Measurements from ENCODE around the gene SYNDIG1.
"Not testable (repeated sequence)": the region's sequence is repeated elsewhere in the genome, so short reads cannot be mapped to it uniquely, and the experiment has no call there.

The SYNDIG1 gene

GRCh38 chr20:24493661-24494459, 24.4 kb downstream of the SYNDIG1 start:
- no peak for DNase-seq (ENCODE audit: low spot score)

DNA sequence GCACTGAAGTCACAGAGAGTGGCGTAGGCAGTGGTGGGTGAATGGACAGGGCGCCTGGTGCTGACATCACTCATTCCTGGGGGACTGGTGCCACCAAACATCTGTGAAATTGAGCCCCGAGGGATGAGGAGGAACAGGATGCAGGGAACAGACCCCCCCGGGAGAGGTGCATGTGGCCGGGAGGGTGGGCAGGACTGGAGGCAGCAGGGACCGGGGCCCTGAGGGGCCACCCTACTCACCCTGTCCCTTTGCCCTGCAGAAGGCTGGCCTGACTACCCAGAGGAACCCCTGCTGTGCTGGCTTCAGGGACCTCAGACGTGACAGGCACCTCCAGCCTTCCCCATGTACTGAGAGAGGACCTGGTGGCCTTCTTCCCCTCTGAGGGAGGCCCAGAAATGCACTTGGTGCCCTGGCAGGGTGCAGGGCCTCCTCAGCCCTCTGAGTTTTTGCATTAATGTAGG, 25.1 kb downstream of the SYNDIG1 start:
- no peak for DNase-seq (ENCODE audit: low spot score)

DNA sequence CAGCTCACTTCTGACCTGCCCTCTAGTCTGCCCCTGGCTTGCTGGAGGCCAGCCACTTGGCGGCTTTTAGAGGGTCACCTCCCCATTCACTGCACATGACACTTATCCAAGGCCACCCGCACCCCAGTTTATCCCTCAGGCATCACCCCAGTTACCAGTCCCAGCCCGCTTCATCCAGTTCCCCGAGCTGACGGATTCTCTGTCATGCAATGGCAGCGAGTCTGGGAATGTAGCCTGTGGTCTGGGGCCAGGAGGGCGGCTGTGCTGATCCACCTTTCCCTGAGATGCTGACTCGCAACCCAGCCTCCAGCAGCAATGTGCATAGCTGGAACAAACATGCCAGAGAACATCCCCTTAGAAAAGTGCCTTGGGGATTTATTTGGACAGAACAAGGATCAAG, 25.8 kb downstream of the SYNDIG1 start:
- DNase-seq (ENCODE audit: low spot score), result no peak

- DNase-seq (ENCODE audit: low spot score), result no peak
Measured at GRCh38 chr20:24497851-24498250, 28.4 kb downstream of the SYNDIG1 start.

DNA sequence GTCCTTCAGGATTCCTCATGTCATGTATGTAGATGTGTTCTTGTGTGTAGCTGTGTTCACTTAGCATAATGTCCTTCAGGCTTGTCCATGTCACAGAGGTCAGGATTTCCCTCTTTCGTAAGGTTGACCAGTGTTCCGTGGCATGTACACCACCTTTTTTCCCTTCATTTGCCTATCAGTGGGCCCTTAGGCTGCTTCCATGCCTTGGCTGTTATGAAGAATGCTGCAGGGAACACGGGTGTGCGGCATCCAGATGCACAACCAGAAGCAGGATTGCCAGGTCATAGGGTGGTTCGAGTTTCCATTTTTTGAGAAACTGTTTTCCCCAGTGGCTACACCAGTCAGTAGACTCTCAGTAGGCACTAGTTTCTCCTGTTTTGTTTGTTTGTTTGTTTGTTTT, 29.2 kb downstream of the SYNDIG1 start:
- DNase-seq (ENCODE audit: low spot score), result no peak

- no peak for DNase-seq (ENCODE audit: low spot score)
Measured at GRCh38 chr20:24499472-24499871, 30.0 kb downstream of the SYNDIG1 start.

DNA sequence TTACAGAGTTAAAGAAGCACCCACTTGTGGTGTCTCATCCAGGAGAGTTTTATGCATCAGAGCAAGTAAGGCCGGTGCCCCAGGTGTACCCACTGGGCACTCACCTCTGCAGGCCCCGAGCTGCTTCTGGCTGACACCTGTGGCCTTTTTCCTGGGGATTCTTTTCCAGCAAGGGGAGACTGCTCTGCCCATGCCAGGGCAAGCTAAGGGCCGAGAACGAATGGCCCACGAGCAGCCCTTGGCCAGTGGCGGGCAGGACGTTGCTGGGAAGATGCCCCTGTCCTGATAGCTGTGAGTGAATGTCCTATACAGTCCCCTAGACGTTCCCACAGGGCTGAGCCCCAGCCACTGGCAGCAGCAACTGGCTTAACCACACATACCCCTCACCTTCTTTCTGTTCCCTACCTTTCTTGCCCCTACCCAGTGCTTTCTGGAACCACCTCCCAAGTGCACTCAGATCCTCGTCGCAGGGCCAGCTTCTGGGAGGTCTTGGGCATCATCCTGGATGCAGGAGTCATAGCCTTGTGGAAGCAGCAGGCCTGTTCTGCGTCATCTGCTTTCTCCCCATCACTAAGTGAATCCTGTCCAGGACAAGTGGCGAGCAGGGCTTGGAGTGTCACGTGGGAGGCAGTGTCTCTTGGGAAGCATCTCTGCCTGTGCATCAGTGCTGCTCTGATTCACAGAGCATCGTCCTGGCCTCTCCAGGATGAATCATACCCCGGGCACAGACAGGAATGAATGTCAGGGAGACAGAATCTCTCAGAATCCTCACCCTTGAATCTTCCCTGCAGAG, 32.5 kb downstream of the SYNDIG1 start:
- peak; percentile 74 for DNase-seq (ENCODE audit: low spot score)

- DNase-seq (ENCODE audit: low spot score), result no peak
Measured at GRCh38 chr20:24502661-24503060, 33.2 kb downstream of the SYNDIG1 start.

GRCh38 chr20:24503352-24503931, 34.0 kb downstream of the SYNDIG1 start:
- peak; percentile 31 for DNase-seq (ENCODE audit: low spot score)

- no peak for DNase-seq (ENCODE audit: low spot score)
Measured at GRCh38 chr20:24504331-24505285, 35.2 kb downstream of the SYNDIG1 start.

- DNase-seq (ENCODE audit: low spot score), result no peak
Measured at GRCh38 chr20:24506146-24506545, 36.7 kb downstream of the SYNDIG1 start.

- no peak for DNase-seq (ENCODE audit: low spot score)
Measured at GRCh38 chr20:24506696-24507095, 37.3 kb downstream of the SYNDIG1 start.

GRCh38 chr20:24507182-24507853, 37.9 kb downstream of the SYNDIG1 start:
- no peak for DNase-seq (ENCODE audit: low spot score)

DNA sequence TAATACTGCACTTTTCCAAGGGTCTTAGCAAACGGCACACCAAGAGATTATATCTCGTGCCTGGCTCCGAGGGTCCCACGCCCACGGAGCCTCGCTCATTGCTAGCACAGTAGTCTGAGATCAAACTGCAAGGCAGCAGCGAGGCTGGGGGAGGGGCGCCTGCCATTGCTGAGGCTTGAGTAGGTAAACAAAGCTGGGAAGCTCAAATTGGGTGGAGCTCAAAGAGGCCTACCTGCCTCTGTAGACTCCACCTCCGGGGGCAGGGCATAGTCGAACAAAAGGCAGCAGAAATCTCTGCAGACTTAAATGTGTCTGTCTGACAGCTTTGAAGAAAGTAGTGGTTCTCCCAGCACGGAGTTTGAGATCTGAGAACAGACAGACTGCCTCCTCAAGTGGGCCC, 43.0 kb downstream of the SYNDIG1 start:
- DNase-seq (ENCODE audit: low spot score), result not testable (repeated sequence)

DNA sequence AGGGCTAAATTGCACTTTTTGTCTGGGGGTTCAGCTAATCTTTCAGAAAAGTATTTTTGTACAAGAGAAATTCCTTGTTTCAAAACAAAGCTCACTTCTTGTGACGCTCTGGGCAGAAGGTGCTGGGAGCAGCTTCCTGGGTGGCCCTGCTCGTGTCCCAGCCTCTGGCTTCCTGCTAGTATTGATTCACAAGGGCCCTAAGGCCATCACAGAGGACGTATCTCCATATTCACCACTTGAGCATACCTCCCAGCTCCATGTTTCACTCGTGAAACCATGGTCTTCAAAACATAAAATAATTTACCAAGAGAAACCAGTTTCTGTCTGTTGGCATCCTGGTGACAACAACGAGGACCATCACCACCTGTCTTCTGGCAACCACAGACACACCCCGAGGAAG, 49.1 kb downstream of the SYNDIG1 start:
- no peak for DNase-seq (ENCODE audit: low spot score)

- DNase-seq (ENCODE audit: low spot score), result no peak
Measured at GRCh38 chr20:24519476-24519875, 50.0 kb downstream of the SYNDIG1 start.

DNA sequence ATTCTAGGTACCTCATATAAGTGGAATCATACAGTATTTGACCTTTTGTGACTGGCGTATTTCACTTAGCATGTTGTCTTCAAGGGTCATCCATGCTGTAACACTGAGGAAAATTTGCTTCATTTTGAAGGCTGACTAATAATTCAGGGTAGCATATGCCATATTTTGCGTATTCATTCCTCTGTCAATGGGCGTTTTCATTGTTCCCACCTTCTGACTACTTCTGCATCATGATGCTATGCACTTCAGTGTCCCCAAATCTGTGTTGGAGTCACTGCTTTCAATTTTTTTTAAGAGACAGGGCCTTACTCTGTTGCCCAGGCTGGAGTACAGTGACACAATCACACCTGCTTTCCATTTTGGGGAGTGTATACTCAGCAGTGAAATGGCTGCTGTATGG, 51.6 kb downstream of the SYNDIG1 start:
- no peak for DNase-seq (ENCODE audit: low spot score)

DNA sequence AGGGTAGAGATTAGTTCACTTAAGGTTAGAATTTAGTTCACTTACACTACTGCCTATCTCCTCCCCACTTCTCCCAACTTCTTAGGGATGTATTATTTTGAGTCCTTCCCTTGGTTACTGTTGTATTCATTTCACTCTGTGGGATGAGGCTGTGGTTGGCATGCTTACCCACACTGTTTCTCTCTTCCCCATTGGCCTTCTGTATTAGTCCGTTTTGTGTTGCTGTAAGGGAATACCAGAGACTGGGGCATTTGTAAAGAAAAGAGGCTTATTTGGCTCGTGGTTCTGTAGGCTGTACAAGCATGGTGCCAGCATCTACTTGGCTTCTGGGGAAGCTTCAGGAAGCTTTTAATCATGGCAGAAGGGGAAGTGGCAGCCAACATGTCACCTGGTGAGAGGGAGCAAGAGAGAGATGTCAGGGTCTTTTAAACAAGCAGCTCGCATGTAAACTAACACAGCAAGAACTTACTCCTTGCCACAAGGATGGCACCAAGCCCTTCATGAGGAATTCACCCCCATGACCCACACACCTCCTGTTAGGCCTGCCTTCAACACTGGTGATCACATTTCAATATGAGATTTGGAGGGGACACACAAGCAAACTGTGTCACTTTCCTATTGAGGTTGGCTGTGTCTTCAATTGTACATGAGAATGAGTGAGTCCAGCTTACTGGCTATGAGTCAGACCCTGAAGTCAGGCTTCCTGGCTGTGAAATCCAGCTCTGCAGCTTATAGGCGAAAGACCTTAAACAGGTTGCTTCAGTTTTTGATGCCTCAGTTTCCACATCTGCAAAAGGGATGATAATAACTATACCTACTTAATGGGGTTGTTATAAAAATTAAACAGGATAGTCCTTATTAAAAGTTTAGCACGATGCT, 53.3 kb downstream of the SYNDIG1 start:
- DNase-seq (ENCODE audit: low spot score), result no peak

GRCh38 chr20:24523661-24524060, 54.2 kb downstream of the SYNDIG1 start:
- DNase-seq (ENCODE audit: low spot score), result no peak
